K562 (cell line): ENCODE measurements around the gene ADAP2. TPM values are rescaled to one million over a fixed set of nuclear protein-coding genes. Genes with fewer than 3 reads are reported as not detected.
A peak's percentile ranks its signal among the peaks of the same experiment; 100 is the strongest.

Experiments
- ATAC-seq: fragments of 200-7000 bp; cut with Tn5 transposase; 3 replicates; pipeline ENCODE4 v1.9.1; 2020; ENCODE audit warnings: moderate library complexity
- BruUV-seq: library from RNA; stranded (reverse); fragments of 400-500 nt; replicated peaks from 2 replicates; lab custom pipeline; 2021; lab: Mats Ljungman, UMichigan
- CTCF ChIA-PET: fragments of 300-600 bp; formaldehyde crosslinking; extraction: SDS; loops from one replicate; lab custom pipeline; 2021; ENCODE audit warnings: low intra/inter-chr PET ratio; lab: Yijun Ruan, JAX
- POLR2A ChIA-PET: fragments of 300-600, 350-650 bp; sonication (Branson Sonifier 250); formaldehyde crosslinking; extraction: SDS; loops from one replicate; lab custom pipeline; 2021; ENCODE audit warnings: antibody characterized with exemption, inconsistent platforms; lab: Yijun Ruan, JAX
- DNase-seq, 4 experiments: peaks; one replicate each; pipeline versions ENCODE4 v3.0.0 to v3.0.0-alpha.2; 2011 to 2018; ENCODE audit warnings: low spot score in 3 of 4, mixed read lengths in 3 of 4; ENCODE audit errors: extremely low read depth in 1 of 4
- FAIRE-seq: peaks from 2 replicates; lab custom pipeline; 2011; peaks lifted over from hg19 to GRCh38; lab: Jason Lieb, UNC
- H2AFZ ChIP-seq: 2 replicates; pipeline ENCODE4 v1.6.0; 2011; ENCODE audit warnings: low read depth, low read length, control low read depth, inconsistent platforms
- H3K27ac ChIP-seq: fragments of 200-600 bp; 3 replicates; pipeline ENCODE4 v1.8.0; 2011; ENCODE audit warnings: low read depth, mild to moderate bottlenecking, control low read depth, inconsistent platforms, low read length, moderate library complexity, mixed read lengths; ENCODE audit errors: extremely low read depth
- H3K27me3 ChIP-seq, 2 experiments: fragments of 300-600 bp in 1 of 2; 2 replicates in 1 of 2; 3 replicates in 1 of 2; pipeline versions ENCODE4 v1.6.0 to v1.8.0; 2011; ENCODE audit warnings: inconsistent platforms in 2 of 2, low read length in 2 of 2, mild to moderate bottlenecking in 1 of 2, mixed read lengths in 1 of 2, moderate library complexity in 1 of 2; ENCODE audit not compliant: control insufficient read depth in 2 of 2, insufficient read depth in 2 of 2
- H3K36me3 ChIP-seq: fragments of 300-600 bp; 3 replicates; pipeline ENCODE4 v1.8.0; 2011; ENCODE audit warnings: mild to moderate bottlenecking, low read length, inconsistent platforms; ENCODE audit not compliant: control insufficient read depth, insufficient read depth
- H3K4me1 ChIP-seq, 2 experiments: fragments of 200-600 bp in 1 of 2; replicated peaks in 1 of 2; 2 replicates in 1 of 2; 3 replicates in 1 of 2; pipeline versions ENCODE4 v1.5.1 to v1.8.0; 2011; ENCODE audit warnings: inconsistent platforms in 2 of 2, low read length in 2 of 2, mild to moderate bottlenecking in 1 of 2, mixed read lengths in 1 of 2, moderate library complexity in 1 of 2; ENCODE audit not compliant: control insufficient read depth in 2 of 2, insufficient read depth in 2 of 2
- H3K4me2 ChIP-seq: 2 replicates; pipeline ENCODE4 v1.6.1; 2011; ENCODE audit warnings: low read length, control low read depth, inconsistent platforms, mixed read lengths; ENCODE audit not compliant: insufficient read depth
- H3K4me3 ChIP-seq: fragments of 200-600 bp; sonication (generic), shearing (Covaris generic); 2 replicates; pipeline ENCODE4 v1.5.1; 2016; ENCODE audit warnings: control low read depth, inconsistent platforms
- H3K79me2 ChIP-seq: fragments of 200-600 bp; 3 replicates; pipeline ENCODE4 v1.8.0; 2011; ENCODE audit warnings: low read length, inconsistent platforms; ENCODE audit not compliant: control insufficient read depth, insufficient read depth
- H3K9ac ChIP-seq, 2 experiments: 2 replicates each; pipeline versions ENCODE4 v1.6.0 to v1.6.1; 2011; ENCODE audit warnings: low read depth in 2 of 2, low read length in 2 of 2, control low read depth in 1 of 2, inconsistent platforms in 1 of 2, mild to moderate bottlenecking in 1 of 2, mixed read lengths in 1 of 2; ENCODE audit not compliant: insufficient read depth in 1 of 2
- H3K9me1 ChIP-seq: one replicate; pipeline ENCODE4 v1.6.0; 2011; ENCODE audit warnings: inconsistent platforms, mild to moderate bottlenecking, low read length, moderate library complexity; ENCODE audit not compliant: control insufficient read depth, insufficient read depth
- H3K9me3 ChIP-seq: replicated peaks from 2 replicates; pipeline ENCODE4 v1.5.1; 2011; ENCODE audit warnings: low read depth, low read length, inconsistent platforms; ENCODE audit not compliant: control insufficient read depth, insufficient read depth
- H4K20me1 ChIP-seq: replicated peaks from 2 replicates; pipeline ENCODE4 v1.6.1; 2011; ENCODE audit warnings: low read length, inconsistent platforms, mixed read lengths; ENCODE audit not compliant: control insufficient read depth, insufficient read depth
- KHSRP ChIP-seq: fragments of 450-650 bp; IDR thresholded peaks from 2 replicates; pipeline ENCODE4 v1.6.1; 2017
- RAD21 ChIP-seq, 2 experiments: fragments of 250-450 bp in 1 of 2; fragments of 450-650 bp in 1 of 2; sonication (Bioruptor Pico) in 1 of 2; formaldehyde crosslinking in 1 of 2; IDR thresholded peaks in 1 of 2; conservative IDR thresholded peaks in 1 of 2; 2 replicates each; pipeline versions ENCODE4 v1.4.0 to v1.8.0; 2020 to 2022; ENCODE audit warnings: mild to moderate bottlenecking in 2 of 2, moderate library complexity in 1 of 2
- RB1 ChIP-seq: fragments of 450-650 bp; IDR thresholded peaks from 2 replicates; pipeline ENCODE4 v1.6.1; 2017; ENCODE audit warnings: low read depth, mild to moderate bottlenecking
- RCOR1 ChIP-seq, 2 experiments: IDR thresholded peaks; 2 replicates each; pipeline ENCODE4 v1.6.1; 2012; ENCODE audit warnings: low read depth in 2 of 2, low read length in 2 of 2, borderline replicate concordance in 1 of 2, improper control_type of control experiment in 1 of 2
- RFX7 ChIP-seq: fragments of 250-450 bp; sonication (Bioruptor Pico); IDR thresholded peaks from 2 replicates; pipeline ENCODE4 v1.5.1; 2021; ENCODE audit warnings: mild to moderate bottlenecking
- ZNF316 ChIP-seq: fragments of 450-650 bp; IDR thresholded peaks from 2 replicates; pipeline ENCODE4 v1.6.1; 2016
- WGBS: fragments of 100-300 bp; shearing (Covaris generic); methylation state at CpG from one replicate; pipeline ENCODE4 v1.1.6; 2016; ENCODE audit warnings: low coverage, mixed read lengths; ENCODE audit not compliant: insufficient coverage; ENCODE audit errors: missing lambda C conversion rate; 5-methylcytosine and 5-hydroxymethylcytosine counted together
- in situ Hi-C: fragments of 300-500 bp; cut with MboI; formaldehyde crosslinking; loops from 4 replicates; pipeline ENCODE4 v1.15.0; 2018; ENCODE audit warnings: inconsistent platforms, mixed read lengths
- intact Hi-C: fragments of 100-400 bp; cut with micrococcal nuclease; formaldehyde crosslinking; loops from 2 replicates; pipeline ENCODE4 v1.14.2; 2022
- polyA plus RNA-seq, 8 experiments: library from polyadenylated mRNA; depleted of rRNA in 4 of 8; stranded (reverse) in 5 of 8; unstranded in 3 of 8; fragments of >200 nt; fragmentation: Nextera tagmentation in 2 of 8; fragmentation: Illumina TruSeq in 1 of 8; extraction: Ambion mirVana in 2 of 8; extraction: Trizol in 1 of 8; gene quantifications; 2 replicates each; pipeline versions ENCODE4 v1.2.1 to v1.2.3, GENCODE V29; 2011 to 2014; ENCODE audit warnings: inconsistent platforms in 1 of 8, missing spikeins in 1 of 8
- total RNA-seq, 7 experiments: library from RNA; depleted of rRNA in 6 of 7; stranded (reverse); fragments of >200 nt in 6 of 7; fragmentation: Illumina TruSeq in 2 of 7; extraction: Trizol in 2 of 7; gene quantifications; 2 replicates each; pipeline versions ENCODE4 v1.2.1 to v1.2.3, GENCODE V29; 2011 to 2021; ENCODE audit warnings: low replicate concordance in 1 of 7
- TF ChIP-seq, protein P1 (sequence below), 2 experiments: fragments of 450-650 bp in 1 of 2; sonication (generic) in 1 of 2; formaldehyde crosslinking in 1 of 2; IDR thresholded peaks in 1 of 2; conservative IDR thresholded peaks in 1 of 2; 2 replicates each; pipeline versions ENCODE4 v1.6.1 to v1.8.1; 2016 to 2023; ENCODE audit warnings: mild to moderate bottlenecking in 2 of 2, moderate library complexity in 2 of 2, inconsistent platforms in 1 of 2, missing genetic modification reagents in 1 of 2

Gene ADAP2
- total and polyA plus RNA-seq, 9 of the 15 experiments (the other 6 are each of a cell fraction or from before 2014, with no cell fraction given), result 0.06 to 0.73 (median 0.23) TPM; not detected in 5

DNA sequence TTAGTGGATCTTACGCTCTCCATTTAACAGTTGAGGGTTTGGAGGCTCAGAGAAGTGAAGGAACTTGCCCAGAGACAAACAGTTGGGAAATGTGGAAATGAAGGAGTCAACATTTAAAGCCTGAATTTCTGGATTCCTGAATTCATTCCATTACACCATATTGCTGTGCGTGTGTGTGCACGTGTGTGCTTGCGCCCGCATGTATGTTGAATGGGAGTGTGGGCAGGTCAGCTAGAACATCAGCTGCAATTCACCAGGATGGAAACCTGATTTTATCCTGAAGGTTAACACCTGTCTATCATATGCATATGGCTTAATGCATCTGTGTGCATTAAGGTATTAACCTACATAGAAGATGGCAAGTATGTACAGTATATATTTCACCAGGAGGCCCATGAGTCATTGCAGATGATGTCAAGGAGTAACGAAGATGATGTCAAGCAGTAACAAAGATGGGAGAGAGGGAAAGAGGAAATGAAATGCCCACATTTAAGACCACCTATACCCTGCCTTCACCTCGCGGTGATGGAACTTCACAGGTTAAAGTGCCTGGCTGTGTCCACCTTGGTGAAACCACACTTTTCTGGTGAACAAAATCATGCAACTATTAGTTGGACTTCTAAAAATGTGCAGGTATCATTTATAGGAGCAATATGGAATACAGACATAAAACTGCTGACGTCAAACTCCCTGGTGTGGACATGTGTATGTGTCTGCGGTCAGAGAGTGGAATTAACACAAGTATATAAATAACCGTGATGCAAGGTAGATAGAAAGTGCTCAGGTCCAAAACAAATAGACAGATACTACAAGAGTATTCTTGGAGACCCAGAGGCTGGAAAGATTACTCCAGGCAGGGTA is 832 bp upstream of the ADAP2 start:
- in situ Hi-C loops, result no loop called here
- Histone ChIP-seq H3K9me3 (no peaks in the 10 kb centered on the region), H4K20me1 (no peaks in the 10 kb centered on the region; the same call in 1 of the 2 replicates), H3K27me3 (peaks cover 15 to 40% of the 10 kb centered on the region in 2 experiments; a peak in 4 of 5 replicates), H3K36me3 (no peaks in the 10 kb centered on the region), H2AFZ (no peak overlapping the region), H3K4me3 (no peak overlapping the region), H3K9ac (no peak overlapping the region), H3K4me1 (peaks cover 0 to 13% of the 10 kb centered on the region in 2 experiments; a peak in 2 of 5 replicates), H3K27ac (no peak overlapping the region), H3K79me2 (no peaks in the 10 kb centered on the region), H3K9me1 (no peaks in the 10 kb centered on the region), H3K4me2 (no peak overlapping the region)
- BruUV-seq, result no TSS peak
- WGBS, result 54% methylated on average over 11 of the region's 11 CpGs
- intact Hi-C loops, result no loop called here
- FAIRE-seq (peak; percentile 59), DNase-seq (no peak), ATAC-seq (no peak)
- POLR2A ChIA-PET, result interaction anchor here (0.7 kb wide), 1 partner anchor 756 kb away, joined by 3 read pairs; no protein-coding TSS in a partner anchor
- CTCF ChIA-PET, result interaction anchor here (0.6 kb wide), 1 partner anchor 96 kb away, joined by 4 read pairs; the partner anchor contains the start of gene CRLF3
- TF ChIP-seq, protein P1, sequence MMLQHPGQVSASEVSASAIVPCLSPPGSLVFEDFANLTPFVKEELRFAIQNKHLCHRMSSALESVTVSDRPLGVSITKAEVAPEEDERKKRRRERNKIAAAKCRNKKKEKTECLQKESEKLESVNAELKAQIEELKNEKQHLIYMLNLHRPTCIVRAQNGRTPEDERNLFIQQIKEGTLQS (IDR thresholded peaks at IDR 0.05), result peak; percentile 37; the same call in 1 of the 2 replicates
- TF ChIP-seq, protein P1 (CRISPR knock-in tag; conservative IDR thresholded peaks at IDR 0.05), result no peak
- 0 out of 2 replicates have a peak, but pooled peaks have one; percentile 17 for TF ChIP-seq ZNF316
- TF ChIP-seq KHSRP, result no peak
- no peak for TF ChIP-seq RB1
- TF ChIP-seq RCOR1 (IDR thresholded peaks at IDR 0.05; ENCODE audit: borderline replicate concordance in 1 of 2, low read depth in 2 of 2, low read length in 2 of 2), result no peak
- no peak for TF ChIP-seq RAD21 (CRISPR knock-in tag; conservative IDR thresholded peaks at IDR 0.05 in 1 of 2, IDR thresholded peaks at IDR 0.05 in 1 of 2)
- no peak for TF ChIP-seq RFX7
